GM04503 (cell line): ENCODE results near the gene INPP5D.
A peak's percentile ranks its signal among the peaks of the same experiment; 100 is the strongest.
"Not testable (repeated sequence)": the region's sequence is repeated elsewhere in the genome, so short reads cannot be mapped to it uniquely, and the experiment has no call there.

Source experiments
- DNase-seq: peaks from one replicate; pipeline ENCODE4 v3.0.0-alpha.2; 2012; ENCODE audit warnings: low read depth

INPP5D gene

DNA sequence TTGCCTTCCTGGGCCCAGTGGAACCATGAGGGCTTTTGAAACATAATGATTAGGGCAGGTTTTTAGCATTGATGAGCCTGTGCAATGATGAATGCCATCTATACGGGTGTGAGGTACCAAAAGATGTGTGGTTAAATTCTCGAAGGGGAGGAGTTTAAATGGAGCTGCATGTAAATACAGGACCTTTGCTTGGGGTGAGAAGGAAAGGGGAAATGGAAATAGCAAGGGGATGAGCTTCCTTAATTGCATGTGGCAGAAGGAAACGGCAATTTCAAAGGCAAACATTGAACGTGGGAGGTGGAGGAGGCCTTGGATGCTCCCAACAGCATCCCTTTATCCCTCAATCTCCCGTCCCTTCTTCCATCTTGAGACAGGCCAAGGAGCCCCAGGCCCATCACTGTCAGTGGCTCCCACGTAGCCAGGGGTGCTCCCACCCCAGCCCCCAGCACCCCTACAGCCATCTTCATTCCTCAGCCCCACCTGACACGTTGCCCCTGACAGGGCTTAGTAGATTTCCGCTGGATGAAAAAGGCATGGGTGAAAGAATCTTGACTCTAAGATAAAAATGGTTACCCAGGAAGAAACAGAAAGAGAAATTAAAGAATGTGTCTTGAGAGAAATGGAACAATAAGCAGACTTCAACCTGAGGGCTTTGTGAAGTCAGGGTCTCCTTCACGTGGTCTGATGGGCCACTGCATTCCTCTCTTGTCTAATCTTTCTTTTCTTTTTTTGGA lies 32.5 kb downstream of the INPP5D start:
- DNase-seq: no peak

DNA sequence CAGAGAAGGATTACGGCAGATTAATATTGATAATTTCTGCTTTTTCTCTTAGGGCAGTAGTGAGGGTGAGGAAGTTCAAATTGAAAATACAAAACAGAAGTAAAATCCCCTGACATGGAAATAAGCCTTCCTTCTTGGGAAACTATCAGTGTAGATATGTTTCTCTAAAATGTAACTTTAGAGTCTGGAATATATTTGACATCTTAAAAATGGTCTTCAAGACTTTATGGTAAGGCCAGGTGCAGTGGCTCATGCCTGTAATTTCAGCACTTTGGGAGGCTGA lies 33.0 kb downstream of the INPP5D start:
- DNase-seq: no peak

DNA sequence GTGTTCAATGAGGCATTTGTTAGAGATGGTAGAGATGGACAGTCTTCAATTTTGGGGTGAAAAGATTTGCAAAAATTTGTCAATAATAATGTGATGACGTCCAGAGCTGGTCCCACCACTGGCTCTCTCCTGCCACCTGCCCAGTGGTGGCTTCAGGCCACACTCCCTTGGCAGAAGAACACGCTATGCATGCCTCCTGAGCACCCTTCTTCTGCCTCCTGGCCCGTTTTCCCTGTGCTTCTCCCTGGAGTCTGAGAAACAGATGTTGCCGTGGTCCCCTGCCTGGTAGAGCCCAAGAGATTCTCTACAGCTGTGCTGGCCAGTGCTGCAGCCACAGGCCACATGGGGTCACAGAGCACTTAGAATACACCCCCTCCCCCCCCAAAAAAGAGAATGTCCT lies 33.6 kb downstream of the INPP5D start:
- no peak for DNase-seq

DNA sequence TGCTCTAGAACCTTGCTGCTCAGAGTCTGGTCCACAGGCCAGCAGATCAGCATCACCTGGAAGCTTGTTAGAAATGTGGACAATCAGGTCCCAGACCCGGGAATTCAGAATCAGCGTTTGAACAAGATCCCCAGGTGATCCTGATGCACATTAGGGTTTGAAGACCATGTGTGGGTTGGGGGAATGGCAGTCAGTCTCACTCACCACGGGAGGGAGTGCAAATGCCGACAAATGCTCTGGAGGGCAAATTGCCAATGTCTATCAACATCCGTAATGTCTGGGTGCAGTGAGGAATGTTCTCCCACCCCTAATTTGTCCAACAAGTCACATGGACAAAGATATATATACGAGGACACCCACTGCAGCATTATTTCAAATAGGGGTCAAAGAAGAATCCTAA lies 34.5 kb downstream of the INPP5D start:
- no peak for DNase-seq

DNA sequence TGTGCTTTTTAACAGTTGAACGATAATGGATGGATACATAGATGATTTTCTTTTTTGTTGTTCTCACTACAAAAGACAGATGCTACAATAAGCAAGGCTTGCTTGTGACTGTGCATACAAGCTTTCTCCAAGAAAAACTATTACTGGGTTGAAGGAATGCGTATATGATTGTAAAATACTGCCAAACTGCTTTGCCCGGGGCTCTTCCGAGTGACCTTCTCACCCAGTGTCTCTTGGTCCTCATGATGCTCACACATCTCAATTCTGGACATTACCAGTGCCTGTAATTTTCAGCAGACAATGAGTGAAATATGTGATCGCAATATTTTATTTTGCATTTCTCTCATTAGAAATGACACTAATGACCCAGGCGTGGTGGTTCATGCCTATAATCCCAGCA lies 35.9 kb downstream of the INPP5D start:
- DNase-seq: no peak

DNA sequence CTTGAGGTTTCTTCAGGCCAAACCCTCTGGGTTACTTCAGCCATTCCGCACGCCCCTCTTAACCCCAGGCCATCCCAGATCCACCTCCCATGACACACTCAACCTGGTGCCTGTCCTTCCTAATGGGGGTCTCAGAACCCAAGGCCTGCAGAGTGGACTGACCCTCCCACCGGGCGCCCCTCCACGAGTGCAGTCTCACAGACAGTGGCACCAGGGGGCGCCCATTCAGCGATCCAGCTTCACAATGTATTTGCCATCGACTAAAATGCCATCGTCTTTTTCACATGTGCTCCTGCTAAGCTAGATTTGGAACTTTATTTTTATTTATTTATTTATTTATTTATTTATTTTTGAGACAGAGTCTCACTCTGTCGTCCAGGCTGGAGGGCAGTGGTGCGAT lies 38.5 kb downstream of the INPP5D start:
- DNase-seq: no peak

DNA sequence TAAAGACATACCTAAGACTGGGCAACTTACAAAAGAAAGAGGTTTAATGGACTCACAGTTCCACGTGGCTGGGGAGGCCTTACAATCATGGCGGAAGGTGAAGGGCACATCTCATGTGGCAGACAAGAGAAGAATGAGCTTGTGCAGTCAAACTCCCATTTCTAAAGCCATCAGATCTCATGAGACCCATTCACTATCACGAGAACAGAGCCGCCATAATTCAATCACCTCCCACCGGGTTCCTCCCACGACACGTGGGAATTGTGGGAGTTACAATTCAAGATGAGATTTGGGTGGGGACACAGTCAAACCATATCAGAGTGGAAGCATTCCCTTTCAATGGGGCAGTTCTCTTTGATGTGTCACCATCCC lies 39.7 kb downstream of the INPP5D start:
- not testable (repeated sequence) for DNase-seq

DNA sequence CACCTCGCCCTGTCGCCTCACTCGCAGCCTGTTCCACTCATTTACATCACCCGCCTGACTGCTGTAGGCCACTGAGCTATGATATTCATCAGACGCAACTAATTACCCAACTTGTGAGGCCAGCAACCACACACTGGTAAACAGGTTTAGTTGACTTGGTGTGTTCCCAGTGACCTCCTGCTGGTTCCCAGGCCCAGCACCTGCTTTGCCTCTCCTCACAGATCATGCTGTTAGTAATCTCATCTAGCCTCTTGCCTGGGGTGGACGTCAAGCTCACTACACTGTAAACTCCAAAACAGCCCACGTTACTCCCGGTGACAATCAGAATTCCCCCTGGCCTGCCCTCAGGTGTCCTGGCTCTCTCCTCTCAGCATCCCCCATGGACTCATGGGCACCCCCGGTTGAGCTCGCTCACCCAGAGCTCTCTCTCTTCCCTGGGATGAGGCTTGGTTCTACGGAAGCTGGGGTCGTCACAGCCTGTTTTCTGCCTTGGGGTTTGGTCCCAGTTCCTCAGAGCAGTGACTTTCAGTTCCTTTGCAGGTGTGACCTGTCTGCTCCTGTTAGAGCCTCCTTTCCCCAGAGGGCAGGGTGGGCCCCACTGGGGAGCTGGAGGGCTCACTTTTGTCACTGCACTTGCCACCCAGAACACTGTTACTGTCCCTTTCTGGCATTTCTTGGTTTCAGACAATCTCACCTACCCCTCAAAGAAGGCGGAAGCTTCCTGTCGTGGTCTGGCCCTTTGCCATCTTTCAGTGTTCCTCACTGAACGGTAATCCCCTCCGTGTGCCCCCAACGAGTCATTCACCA lies 40.3 kb downstream of the INPP5D start:
- DNase-seq: no peak

DNA sequence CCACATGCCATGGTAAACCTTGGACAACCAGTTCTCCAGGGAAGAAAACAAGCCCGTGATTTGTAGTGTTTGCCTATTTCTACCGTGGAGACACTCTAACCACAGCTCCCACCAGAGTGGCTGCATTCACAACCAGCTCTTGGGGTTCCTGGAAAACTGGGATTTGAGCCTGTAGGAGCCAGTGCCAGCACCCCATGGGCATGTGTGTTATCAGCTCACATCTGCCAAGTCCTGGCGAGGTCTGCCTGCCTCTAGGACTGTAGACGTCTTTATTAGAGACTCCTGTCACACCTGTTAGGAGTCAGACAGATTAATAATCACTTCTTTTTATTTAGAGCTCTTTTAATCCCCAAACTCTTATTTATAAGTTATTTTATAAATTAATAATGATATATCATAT lies 41.0 kb downstream of the INPP5D start:
- DNase-seq: no peak

DNA sequence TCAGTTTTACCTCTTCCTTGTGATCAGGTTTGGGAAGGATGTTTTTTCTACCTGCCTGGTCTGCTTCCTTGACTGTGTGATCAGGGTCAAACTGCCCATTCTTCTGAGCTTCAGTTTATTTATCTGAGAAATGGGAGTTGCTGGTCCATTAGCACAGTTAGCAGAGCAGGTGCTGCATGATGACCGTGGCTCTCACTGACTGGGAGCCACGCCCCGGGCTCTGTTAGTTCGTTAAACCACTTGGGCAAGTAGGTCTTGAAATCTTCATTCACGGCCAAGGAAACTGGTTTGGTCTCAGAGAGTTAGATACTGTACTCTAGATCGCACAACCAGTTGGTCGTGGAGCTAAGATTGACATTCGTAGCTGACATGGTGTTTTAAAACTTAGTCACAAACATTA lies 41.7 kb downstream of the INPP5D start:
- DNase-seq: no peak

DNA sequence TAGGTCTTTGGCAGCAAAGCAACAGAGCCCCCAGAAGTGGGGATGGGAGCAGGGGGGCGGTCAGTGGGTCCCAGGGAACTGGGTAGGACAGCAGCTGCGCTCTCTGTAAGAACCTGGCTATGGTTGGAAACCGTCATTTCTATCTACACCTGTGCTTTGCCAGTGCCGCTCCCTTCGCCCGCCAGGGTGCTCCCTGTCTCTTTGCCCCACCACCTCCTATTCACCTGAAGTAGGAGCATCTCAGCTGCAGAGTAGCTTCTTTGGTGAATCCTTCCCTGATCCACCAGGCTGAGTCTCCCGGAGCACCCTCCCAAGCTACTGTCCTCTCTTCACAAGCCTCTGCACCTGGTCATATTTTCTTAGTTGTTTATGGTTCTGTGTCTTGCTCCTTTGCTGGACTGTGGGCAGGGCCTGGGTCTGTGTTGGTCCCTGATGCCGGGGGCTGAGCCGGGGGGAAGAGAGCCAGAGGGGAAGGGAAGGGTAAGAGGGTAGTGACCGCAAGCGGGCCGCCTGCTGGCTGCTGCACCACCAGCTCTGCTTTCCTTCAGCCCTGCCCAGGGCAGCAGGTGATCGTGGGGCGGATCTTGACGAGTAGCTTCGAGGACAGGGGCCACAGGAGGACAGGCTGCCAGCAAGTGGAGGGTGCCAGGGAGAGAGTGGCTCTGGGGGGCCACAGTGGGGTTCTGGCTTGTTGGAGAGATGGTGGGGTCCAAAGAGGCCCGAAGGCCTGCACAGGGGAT lies 45.2 kb downstream of the INPP5D start:
- DNase-seq: no peak

DNA sequence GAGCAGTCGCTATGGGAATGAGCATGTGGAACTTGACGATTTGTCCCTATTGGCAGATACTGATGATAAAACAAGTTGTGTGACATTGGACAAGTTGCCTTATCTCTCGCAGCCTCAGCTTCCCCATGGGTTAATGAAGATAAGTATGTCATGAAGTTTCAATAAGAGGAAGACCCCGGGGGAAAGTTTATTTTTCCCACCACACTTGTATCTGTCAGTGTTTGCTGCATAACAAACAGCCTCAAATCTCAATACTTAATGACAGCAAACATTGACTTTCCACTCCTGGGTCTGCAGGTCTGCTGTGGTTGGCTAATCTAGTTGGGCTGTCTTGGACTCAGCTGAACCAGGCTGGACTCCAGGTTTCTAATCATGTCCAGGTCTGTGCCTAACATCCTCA lies 45.8 kb downstream of the INPP5D start:
- DNase-seq: no peak

DNA sequence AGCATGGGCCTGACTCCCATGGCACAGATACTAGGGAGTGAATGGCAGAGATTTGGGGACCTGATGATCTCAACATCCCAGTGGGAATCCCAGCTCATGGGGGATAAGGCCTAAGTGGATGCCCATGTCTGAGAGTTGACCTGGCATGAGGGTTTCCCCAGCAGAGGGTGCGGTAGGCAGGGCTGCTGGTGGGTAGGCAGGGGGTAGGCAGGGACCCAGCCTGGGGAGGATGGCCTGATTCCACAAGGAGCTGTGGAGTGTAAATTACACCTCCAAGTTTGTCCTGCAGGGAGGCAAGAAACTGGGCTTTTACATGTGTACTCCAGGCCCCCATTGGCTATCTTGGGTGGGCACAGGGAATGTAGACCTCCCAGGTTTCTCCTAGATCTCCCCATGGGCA lies 46.9 kb downstream of the INPP5D start:
- no peak for DNase-seq

DNA sequence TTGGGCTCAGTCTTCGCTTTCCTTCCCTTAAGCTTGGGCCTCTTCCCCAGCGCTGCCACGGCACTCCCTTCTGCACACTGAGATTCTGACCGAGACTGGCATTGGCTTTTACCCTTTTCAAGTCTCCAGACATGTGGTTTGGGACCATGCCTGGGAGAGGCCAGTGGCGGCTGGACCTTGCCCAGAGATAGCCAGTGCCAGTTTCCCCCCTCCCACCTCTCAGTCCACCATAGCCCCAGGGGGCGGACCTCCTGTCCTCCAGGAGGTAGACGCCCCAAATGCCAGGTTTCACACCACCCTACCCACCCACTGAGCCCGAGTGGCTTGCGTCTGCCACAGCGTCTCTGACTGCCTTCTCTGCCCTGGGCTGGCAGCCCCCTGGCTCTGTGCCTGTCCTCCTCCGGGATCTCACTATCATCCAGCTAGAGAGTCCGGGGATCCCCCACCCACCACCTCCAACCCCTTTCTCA lies 47.7 kb downstream of the INPP5D start:
- no peak for DNase-seq

DNA sequence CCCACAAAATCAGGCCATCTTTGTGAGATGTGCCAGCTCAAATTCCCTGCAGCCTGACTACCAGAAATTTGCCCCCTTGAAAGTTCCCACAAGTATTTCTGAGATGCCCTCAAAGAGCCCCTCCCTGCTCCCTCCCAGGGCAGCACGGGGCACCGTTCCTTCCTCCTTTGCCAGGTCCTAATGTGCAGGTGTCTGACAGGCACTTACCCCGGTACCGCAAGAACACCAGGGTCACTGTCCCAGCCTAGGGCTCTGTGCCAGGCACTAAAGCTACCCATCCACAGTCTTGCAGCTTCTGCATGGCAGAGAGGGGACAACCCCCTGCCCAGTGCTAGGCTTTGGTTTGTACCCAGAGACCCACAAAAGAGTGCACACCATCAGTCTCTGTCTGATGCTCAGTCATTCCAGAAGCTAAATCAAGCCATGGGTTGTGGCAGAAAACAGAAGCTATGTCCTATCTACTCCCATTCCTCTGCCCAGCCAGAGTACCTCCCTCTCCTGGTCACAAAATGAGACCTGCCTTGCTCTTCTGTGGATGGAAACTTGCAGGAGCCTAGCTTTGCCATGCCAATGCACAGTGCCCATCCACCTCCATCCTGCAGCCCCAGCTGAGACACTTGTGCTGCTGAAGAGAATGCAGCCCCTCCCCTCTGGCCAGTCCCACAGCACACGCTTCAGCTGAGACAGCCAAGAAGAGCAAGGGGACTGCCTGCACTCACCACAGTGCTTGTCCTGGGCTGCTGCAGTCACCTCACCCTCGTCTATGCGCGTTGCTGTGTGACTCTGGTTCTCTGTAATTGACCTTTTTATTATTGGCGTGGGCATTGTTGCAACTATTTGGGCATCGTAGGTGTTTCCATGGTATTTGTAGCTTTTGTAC lies 48.7 kb downstream of the INPP5D start:
- no peak for DNase-seq

DNA sequence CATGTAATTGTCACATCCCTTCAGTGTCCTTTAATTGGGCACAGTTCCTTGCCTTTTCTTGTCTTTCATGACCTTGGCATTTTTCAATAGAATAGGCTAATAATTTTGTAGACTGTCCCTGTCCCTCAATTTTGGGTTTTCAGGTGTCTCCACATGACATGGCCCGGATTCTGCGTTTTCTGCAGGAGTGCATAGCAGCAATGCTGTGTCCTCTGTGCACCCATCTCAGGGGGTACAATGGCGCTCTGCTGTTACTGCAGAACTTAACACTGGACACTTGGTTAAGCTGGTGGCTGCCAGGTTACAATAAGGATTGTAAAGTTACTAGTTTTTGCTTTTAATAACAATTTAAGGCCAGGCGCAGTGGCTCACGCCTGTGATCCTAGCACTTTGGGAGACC lies 51.3 kb downstream of the INPP5D start:
- DNase-seq: no peak

DNA sequence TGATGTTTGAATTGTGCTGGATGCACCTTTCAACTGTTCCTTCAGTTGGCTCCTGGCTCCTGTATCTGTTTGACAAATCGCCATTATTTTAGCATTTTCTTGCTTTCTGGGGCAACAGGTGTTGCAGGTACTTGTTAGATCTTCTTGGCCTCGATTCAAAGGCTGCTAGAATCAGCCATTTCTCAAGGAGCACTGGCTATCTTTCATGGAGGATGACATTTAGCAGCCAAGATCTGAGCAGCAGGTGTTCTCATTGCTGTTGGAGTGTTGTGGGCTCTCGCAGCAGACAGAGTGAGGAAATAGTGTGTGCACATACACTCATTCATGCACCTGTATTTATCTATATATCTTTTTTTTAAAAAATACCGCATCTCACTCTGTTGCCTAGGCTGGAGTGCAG lies 52.2 kb downstream of the INPP5D start:
- DNase-seq: no peak

DNA sequence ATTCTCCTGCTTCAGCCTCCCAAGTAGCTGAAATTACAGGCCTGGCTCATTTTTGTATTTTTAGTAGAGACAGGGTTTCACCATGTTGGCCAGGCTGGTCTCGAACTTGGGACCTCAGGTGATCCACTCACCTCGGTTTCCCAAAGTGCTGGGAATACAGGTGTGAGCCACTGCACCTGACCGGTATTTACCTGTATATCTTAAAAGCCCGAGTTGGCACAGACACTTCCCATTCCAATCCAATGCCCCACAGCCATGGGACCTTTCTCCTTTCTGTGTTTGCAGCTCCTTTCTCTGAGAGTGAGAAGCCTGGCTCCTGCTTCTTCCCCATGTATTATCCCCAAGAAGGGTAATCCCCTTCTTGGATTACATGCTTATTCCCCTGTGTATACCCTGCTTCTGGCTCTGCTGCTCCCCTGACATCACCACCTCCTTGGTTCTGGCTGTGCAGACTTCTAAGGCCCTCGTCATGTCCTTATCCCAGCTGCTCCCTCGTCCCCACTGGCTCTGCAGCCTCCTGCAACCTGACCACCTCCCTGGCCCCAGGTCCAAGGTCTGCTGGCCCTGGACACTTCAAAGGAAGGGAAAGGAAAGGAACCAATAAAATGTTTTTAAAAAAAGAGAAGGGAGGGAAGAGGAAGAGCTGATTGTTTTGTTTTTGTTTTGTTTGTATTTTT lies 52.8 kb downstream of the INPP5D start:
- DNase-seq: no peak

DNA sequence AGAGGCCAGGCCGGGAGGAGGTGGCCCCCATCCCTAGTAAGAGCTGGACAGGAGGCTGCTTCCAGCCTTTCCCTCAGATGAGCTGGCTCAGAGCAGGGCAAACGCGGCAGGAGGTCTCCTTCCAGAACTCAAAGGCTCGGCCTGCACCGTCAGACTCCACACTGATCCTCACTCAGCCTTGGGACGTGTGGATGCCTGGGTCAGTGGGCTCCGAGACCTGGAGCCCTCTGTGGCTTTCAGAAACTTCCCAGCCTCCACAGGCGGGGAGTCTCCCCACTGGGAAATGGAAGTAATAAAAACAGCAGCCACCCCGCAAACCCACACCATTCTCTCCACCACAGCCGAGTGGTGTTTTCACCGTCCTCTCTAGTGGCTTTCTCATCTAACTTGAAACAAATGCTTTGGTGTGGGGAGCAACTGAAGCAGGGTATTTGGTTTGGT lies 54.3 kb downstream of the INPP5D start:
- DNase-seq: no peak

DNA sequence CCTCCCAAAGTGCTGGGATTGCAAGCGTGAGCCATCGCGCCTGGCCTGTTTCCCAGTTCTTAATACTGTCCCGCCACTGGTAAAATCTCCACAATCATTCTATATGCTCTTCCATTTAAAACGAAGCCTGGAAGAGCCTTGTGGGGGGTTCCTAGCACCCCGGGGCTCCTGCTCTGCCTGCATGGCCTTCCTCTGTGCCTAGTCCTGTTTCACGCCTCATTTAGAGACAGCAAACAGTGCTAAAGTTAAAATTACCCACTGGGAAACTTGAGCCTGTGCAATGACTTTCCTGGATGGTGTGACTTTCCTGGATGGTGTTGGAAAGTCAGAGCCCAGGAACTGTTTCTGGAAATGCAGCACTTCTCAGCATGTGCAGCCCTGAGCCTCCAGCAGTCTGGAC lies 55.0 kb downstream of the INPP5D start:
- DNase-seq: no peak

DNA sequence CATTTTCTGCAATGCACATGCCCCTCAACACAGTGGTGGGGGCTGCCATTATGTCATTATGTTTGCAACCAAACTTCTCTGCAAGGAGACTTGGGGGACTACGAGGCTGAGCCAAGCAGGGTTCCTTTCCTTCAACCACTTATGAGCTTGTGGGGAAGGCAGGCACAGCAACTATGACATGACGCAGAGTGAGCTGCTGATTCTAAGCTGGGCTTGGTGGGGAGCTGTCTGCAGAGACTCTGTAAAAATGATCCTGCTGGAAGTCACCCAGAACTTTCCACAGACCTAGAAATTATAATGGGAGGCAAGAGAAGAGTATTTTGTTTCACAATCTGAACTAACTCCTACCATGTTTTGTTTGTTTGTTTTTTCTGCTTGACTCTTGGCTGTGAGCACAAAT lies 55.6 kb downstream of the INPP5D start:
- DNase-seq: peak; percentile 1

DNA sequence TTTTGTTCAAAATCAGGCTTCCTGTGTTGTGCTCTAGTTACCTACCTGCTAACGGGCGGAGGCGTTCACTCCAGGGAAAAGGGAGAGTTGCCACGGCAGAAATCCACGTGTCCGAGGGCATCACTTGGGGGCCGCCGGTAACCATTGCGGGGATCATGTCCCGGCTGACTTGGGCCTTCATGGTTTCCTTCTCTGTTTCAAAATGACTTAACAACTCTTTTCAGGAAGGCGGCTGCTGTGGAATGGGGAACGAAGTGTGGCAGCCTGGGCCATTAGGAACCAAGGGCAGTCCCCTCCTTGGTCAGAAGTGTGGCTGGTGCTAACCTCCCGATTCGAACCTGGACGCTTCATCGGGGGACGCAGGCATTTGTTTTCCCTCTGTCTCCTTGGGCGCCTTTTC lies 56.8 kb downstream of the INPP5D start:
- no peak for DNase-seq
